Smooth muscle cell (in vitro differentiated cells): ENCODE measurements around the gene TENT4B. TPM values are rescaled to one million over a fixed set of nuclear protein-coding genes. Genes with fewer than 3 reads are reported as not detected.

Source experiments
- DNase-seq: peaks from one replicate; lab custom pipeline; 2025; ENCODE audit not compliant: unreplicated experiment; lab: John Stamatoyannopoulos, UW
- H2AFZ ChIP-seq: fragments of 200-600 bp; sonication (generic); 2 replicates; pipeline ENCODE4 v1.6.0; 2016; ENCODE audit warnings: antibody characterized with exemption, low read depth, mild to moderate bottlenecking
- H3F3A ChIP-seq: fragments of 200-600 bp; sonication (generic); 2 replicates; pipeline ENCODE4 v1.6.0; 2017; ENCODE audit warnings: antibody characterized with exemption, low read depth
- H3K27ac ChIP-seq: fragments of 200-600 bp; sonication (generic); 2 replicates; pipeline ENCODE4 v1.5.1; 2016; ENCODE audit warnings: low read depth, mild to moderate bottlenecking
- H3K27me3 ChIP-seq: fragments of 200-600 bp; sonication (generic); 2 replicates; pipeline ENCODE4 v1.6.1; 2016; ENCODE audit warnings: low read depth, mild to moderate bottlenecking
- H3K36me3 ChIP-seq: fragments of 200-600 bp; sonication (generic); 2 replicates; pipeline ENCODE4 v1.5.1; 2016; ENCODE audit warnings: low read depth
- H3K4me1 ChIP-seq: fragments of 200-600 bp; sonication (generic); 2 replicates; pipeline ENCODE4 v1.5.1; 2016; ENCODE audit warnings: low read depth
- H3K4me2 ChIP-seq: fragments of 200-600 bp; sonication (generic); 2 replicates; pipeline ENCODE4 v1.6.0; 2016; ENCODE audit warnings: mild to moderate bottlenecking
- H3K4me3 ChIP-seq: fragments of 200-600 bp; sonication (generic); 2 replicates; pipeline ENCODE4 v1.5.1; 2016; ENCODE audit warnings: mild to moderate bottlenecking
- H3K79me2 ChIP-seq: fragments of 200-600 bp; sonication (generic); 2 replicates; pipeline ENCODE4 v1.6.0; 2016; ENCODE audit warnings: low read depth, mild to moderate bottlenecking
- H3K9ac ChIP-seq: fragments of 200-600 bp; sonication (generic); 2 replicates; pipeline ENCODE4 v1.6.0; 2016; ENCODE audit warnings: low read depth
- H3K9me3 ChIP-seq: fragments of 200-600 bp; sonication (generic); replicated peaks from 2 replicates; pipeline ENCODE4 v1.5.1; 2016; ENCODE audit warnings: low read depth
- H4K20me1 ChIP-seq: fragments of 200-600 bp; sonication (generic); 2 replicates; pipeline ENCODE4 v1.6.0; 2016; ENCODE audit warnings: low read depth
- WGBS: methylation state at CpG from one replicate; pipeline ENCODE4 v1.1.7; 2016; ENCODE audit warnings: low lambda C conversion rate; 5-methylcytosine and 5-hydroxymethylcytosine counted together
- polyA plus RNA-seq: library from polyadenylated mRNA; unstranded; fragments of >200 nt; fragmentation: Nextera tagmentation; extraction: Ambion mirVana; gene quantifications from 2 replicates; pipeline ENCODE4 v1.2.1, GENCODE V29; 2016
- total RNA-seq: library from RNA; depleted of rRNA; stranded (reverse); fragments of >200 nt; gene quantifications from 2 replicates; pipeline ENCODE4 v1.2.3, GENCODE V29; 2014
- TF ChIP-seq, protein P1 (sequence below): fragments of 200-600 bp; sonication (generic); IDR thresholded peaks from 2 replicates; pipeline ENCODE4 v1.5.1; 2017; ENCODE audit warnings: borderline replicate concordance, mild to moderate bottlenecking, antibody characterized with exemption; ENCODE audit not compliant: insufficient read depth, poor library complexity, severe bottlenecking

TENT4B gene
- total and polyA plus RNA-seq, 2 experiments from 2014 or later, result 2.6 to 8.8 TPM

DNA sequence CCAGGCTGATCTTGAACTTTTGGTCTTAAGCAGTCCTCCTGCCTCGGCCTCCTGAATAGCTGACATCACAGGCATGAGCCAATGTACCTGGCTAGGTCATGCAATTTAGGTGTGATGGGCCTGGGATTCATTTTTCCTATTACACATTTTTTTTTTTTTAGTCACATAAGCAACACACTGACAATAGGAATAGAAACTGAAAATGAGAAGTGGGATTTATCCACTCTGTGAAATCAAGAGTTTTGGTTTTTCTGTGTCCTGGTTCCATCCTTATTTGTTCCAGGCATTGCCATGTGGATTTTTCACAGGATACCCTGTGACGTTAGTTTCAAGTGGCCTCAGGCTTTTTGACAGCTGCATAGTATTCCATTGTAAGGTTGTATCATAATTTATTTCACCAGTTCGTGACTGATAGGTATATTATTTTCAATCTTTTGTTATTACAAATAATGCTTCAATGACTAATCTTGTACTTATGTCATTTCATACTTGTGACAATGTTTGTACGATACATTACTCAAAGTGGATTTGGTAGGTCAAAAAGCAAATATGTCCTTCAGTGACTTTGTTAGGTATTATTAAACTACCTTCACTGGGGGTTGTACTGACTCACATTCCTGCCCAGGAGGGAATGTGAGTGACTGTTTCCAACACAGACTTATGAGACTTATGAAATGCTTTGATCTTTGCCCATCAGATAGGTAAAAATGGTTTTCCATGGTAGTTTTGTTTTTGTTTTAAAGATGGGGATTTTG, 123.9 kb downstream of the TENT4B start:
- Histone ChIP-seq H3K79me2 (peaks cover 9% of the 10 kb centered on the region), H3K9me3 (no peaks in the 10 kb centered on the region), H3K27me3 (no peaks in the 10 kb centered on the region), H3K4me1 (peaks cover 2% of the 10 kb centered on the region), H3K27ac (no peak overlapping the region), H4K20me1 (peaks cover 79% of the 10 kb centered on the region), H3F3A (no peaks in the 10 kb centered on the region), H3K4me3 (no peak overlapping the region), H3K4me2 (no peak overlapping the region), H3K9ac (no peak overlapping the region), H2AFZ (no peak overlapping the region), H3K36me3 (no peaks in the 10 kb centered on the region)
- DNase-seq, result no peak
- WGBS, result 94% methylated on average over 4 of the region's 4 CpGs
- TF ChIP-seq, protein P1, sequence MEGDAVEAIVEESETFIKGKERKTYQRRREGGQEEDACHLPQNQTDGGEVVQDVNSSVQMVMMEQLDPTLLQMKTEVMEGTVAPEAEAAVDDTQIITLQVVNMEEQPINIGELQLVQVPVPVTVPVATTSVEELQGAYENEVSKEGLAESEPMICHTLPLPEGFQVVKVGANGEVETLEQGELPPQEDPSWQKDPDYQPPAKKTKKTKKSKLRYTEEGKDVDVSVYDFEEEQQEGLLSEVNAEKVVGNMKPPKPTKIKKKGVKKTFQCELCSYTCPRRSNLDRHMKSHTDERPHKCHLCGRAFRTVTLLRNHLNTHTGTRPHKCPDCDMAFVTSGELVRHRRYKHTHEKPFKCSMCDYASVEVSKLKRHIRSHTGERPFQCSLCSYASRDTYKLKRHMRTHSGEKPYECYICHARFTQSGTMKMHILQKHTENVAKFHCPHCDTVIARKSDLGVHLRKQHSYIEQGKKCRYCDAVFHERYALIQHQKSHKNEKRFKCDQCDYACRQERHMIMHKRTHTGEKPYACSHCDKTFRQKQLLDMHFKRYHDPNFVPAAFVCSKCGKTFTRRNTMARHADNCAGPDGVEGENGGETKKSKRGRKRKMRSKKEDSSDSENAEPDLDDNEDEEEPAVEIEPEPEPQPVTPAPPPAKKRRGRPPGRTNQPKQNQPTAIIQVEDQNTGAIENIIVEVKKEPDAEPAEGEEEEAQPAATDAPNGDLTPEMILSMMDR, result no peak

DNA sequence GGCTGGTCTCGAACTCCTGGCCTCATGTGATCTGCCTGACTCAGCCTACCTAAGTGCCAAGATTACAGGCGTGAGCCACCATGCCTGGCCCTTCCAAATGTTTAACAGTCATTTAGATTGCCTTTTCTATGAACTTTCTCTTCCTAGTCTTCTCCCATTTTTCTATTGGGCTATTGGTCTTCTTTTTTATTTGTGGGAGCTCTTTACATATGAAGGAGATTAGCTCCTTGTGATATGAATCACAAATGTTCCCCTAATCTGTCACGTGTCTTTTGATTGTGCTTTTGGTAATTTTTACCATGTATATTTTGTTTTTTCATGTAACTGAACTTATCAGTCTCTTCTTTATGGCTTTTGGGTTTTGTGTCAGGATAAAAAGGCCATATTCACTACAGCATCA, 125.1 kb downstream of the TENT4B start:
- peaks cover 79% of the 10 kb centered on the region for H4K20me1 ChIP-seq
- 80% methylated on average over 3 of the region's 3 CpGs for WGBS

DNA sequence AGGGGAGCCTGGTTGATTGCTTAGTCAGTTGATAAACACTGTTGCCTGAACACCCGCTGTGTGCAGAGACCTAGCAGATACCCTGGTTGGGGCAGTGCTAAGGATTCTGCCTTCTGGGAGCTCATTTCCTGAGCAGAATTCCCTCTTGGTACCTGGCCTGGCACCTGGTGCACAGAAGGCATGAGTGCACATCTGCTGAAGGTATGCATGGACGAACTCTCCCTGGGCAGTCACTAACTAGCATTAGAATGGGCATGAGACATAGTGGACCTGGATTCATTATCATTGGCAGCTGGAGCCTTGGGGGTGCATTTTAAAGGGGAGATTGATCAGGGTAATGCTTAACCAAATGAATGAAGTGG, 126.4 kb downstream of the TENT4B start:
- Histone ChIP-seq H4K20me1 (peaks cover 79% of the 10 kb centered on the region), H3K9ac (no peak overlapping the region), H3K36me3 (no peaks in the 10 kb centered on the region), H3K4me2 (no peak overlapping the region), H3K4me1 (peaks cover 6% of the 10 kb centered on the region), H2AFZ (no peak overlapping the region), H3K27me3 (no peaks in the 10 kb centered on the region), H3K4me3 (no peak overlapping the region), H3K79me2 (peaks cover 13% of the 10 kb centered on the region), H3F3A (no peaks in the 10 kb centered on the region), H3K27ac (no peak overlapping the region), H3K9me3 (no peaks in the 10 kb centered on the region)
- WGBS, result 62% methylated on average over 2 of the region's 2 CpGs
- no peak for DNase-seq
- TF ChIP-seq, protein P1, result no peak

More for the DNA sequence above, 125.1 kb downstream of the TENT4B start:
- Histone ChIP-seq H3K27me3 (no peaks in the 10 kb centered on the region), H3K9me3 (no peaks in the 10 kb centered on the region), H3K27ac (no peak overlapping the region), H3K79me2 (peaks cover 9% of the 10 kb centered on the region), H3F3A (no peaks in the 10 kb centered on the region), H3K4me3 (no peak overlapping the region), H3K4me1 (peaks cover 6% of the 10 kb centered on the region), H3K36me3 (no peaks in the 10 kb centered on the region), H2AFZ (no peak overlapping the region), H3K9ac (no peak overlapping the region), H3K4me2 (no peak overlapping the region)
- TF ChIP-seq, protein P1, result no peak
- DNase-seq, result no peak

DNA sequence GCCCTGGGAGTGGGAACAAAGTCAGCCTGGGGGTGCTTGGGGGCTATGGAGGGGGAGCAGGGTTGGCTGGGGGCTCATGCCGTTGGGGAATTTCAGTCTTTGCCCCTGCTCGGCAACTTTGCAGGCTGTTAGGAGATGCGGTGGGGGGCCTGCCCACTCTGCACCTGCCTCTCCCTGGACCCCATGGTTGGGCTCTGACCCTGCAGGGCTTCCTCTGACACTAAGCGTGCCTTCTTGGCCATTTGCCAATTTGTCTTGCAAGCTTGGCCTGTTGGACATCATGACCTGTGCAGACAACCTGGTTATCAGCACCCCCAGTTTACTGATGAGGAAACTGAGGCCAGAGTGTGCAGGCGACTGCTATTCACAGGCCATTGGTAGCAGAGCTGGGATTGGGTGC, 127.8 kb downstream of the TENT4B start:
- WGBS, result 94% methylated on average over 5 of the region's 5 CpGs

More for the DNA sequence above, 127.8 kb downstream of the TENT4B start:
- no peak for DNase-seq
- no peaks in the 10 kb centered on the region for H3K27me3 ChIP-seq
- TF ChIP-seq, protein P1, result no peak
- no peak overlapping the region for H3K4me3 ChIP-seq
- H4K20me1 ChIP-seq, result peaks cover 79% of the 10 kb centered on the region
- H3K4me2 ChIP-seq, result no peak overlapping the region
- H2AFZ ChIP-seq, result no peak overlapping the region
- H3K9ac ChIP-seq, result no peak overlapping the region
- peaks cover 6% of the 10 kb centered on the region for H3K4me1 ChIP-seq
- peaks cover 13% of the 10 kb centered on the region for H3K79me2 ChIP-seq
- no peak overlapping the region for H3K27ac ChIP-seq
- H3K36me3 ChIP-seq, result no peaks in the 10 kb centered on the region
- no peaks in the 10 kb centered on the region for H3K9me3 ChIP-seq
- H3F3A ChIP-seq, result no peaks in the 10 kb centered on the region
